HepG2 (cell line): ENCODE data around the gene UPF3A. TPM values are rescaled to one million over a fixed set of nuclear protein-coding genes. Genes with fewer than 3 reads are reported as not detected.

Experiments
- DPF2 ChIP-seq: sonication (generic); formaldehyde crosslinking; IDR thresholded peaks from 2 replicates; pipeline ENCODE4 v1.4.0; 2020; ENCODE audit warnings: mild to moderate bottlenecking, low read depth, missing genetic modification reagents, borderline replicate concordance
- ERF ChIP-seq: IDR thresholded peaks from 2 replicates; pipeline ENCODE4 v1.6.1; 2018; ENCODE audit warnings: missing biosample characterization, missing genetic modification reagents
- GABPA ChIP-seq, 2 experiments: IDR thresholded peaks; 2 replicates each; pipeline ENCODE4 v1.6.1; 2011 to 2016; ENCODE audit warnings: low read depth in 2 of 2, low read length in 1 of 2, missing biosample characterization in 1 of 2, missing genetic modification characterization in 1 of 2
- IRF2 ChIP-seq: IDR thresholded peaks from 2 replicates; pipeline ENCODE4 v1.6.1; 2018; ENCODE audit warnings: missing genetic modification reagents, missing compliant biosample characterization
- IRX3 ChIP-seq: sonication (generic); formaldehyde crosslinking; IDR thresholded peaks from 2 replicates; pipeline ENCODE4 v1.8.1; 2023; ENCODE audit warnings: mild to moderate bottlenecking, low read depth, missing genetic modification reagents, borderline replicate concordance
- MAFG ChIP-seq: sonication (generic); formaldehyde crosslinking; IDR thresholded peaks from 2 replicates; pipeline ENCODE4 v1.5.1; 2020; ENCODE audit warnings: mild to moderate bottlenecking, missing genetic modification reagents
- MXI1 ChIP-seq: IDR thresholded peaks from 3 replicates; pipeline ENCODE4 v1.6.1; 2012; ENCODE audit warnings: low read depth, low read length, inconsistent platforms, borderline replicate concordance
- NFYC ChIP-seq: IDR thresholded peaks from 2 replicates; pipeline ENCODE4 v1.6.1; 2016; ENCODE audit warnings: missing genetic modification reagents, missing compliant biosample characterization
- SCMH1 ChIP-seq: sonication (generic); formaldehyde crosslinking; IDR thresholded peaks from 2 replicates; pipeline ENCODE4 v1.9.0; 2021; ENCODE audit warnings: missing genetic modification reagents, mild to moderate bottlenecking, borderline replicate concordance
- SNAPC2 ChIP-seq: sonication (generic); formaldehyde crosslinking; IDR thresholded peaks from 2 replicates; pipeline ENCODE4 v1.8.1; 2022; ENCODE audit warnings: mild to moderate bottlenecking, missing genetic modification reagents
- ZNF468 ChIP-seq: sonication (generic); formaldehyde crosslinking; IDR thresholded peaks from 2 replicates; pipeline ENCODE4 v1.8.0; 2022; ENCODE audit warnings: mild to moderate bottlenecking, moderate library complexity, missing genetic modification reagents
- ZNF546 ChIP-seq: sonication (generic); formaldehyde crosslinking; conservative IDR thresholded peaks from 2 replicates; pipeline ENCODE4 v1.8.1; 2023; ENCODE audit warnings: mild to moderate bottlenecking, missing genetic modification reagents
- ZNF724P ChIP-seq: sonication (generic); formaldehyde crosslinking; IDR thresholded peaks from 2 replicates; pipeline ENCODE4 v1.8.0; 2022; ENCODE audit warnings: missing genetic modification reagents, borderline replicate concordance
- ZNF878 ChIP-seq: sonication (generic); formaldehyde crosslinking; IDR thresholded peaks from 2 replicates; pipeline ENCODE4 v1.8.1; 2023; ENCODE audit warnings: mild to moderate bottlenecking, missing genetic modification reagents, moderate library complexity
- polyA plus RNA-seq, 8 experiments: library from polyadenylated mRNA; depleted of rRNA in 3 of 8; stranded (reverse) in 7 of 8; unstranded in 1 of 8; fragments of >200 nt; fragmentation: Illumina TruSeq in 4 of 8; extraction: Trizol in 4 of 8; gene quantifications; 2 replicates each; pipeline versions ENCODE4 v1.2.1 to v1.2.3, GENCODE V29; 2011 to 2016; ENCODE audit warnings: low read depth in 4 of 8, missing spikeins in 1 of 8, mixed read lengths in 1 of 8; ENCODE audit not compliant: insufficient read depth in 1 of 8
- total RNA-seq, 5 experiments: library from RNA; depleted of rRNA; stranded (reverse); fragments of >200 nt; fragmentation: Illumina TruSeq; extraction: Trizol; gene quantifications; 2 replicates each; pipeline ENCODE4 v1.2.3, GENCODE V29; 2016; ENCODE audit warnings: low read depth in 1 of 5
- TF ChIP-seq, protein P1 (sequence below): sonication (generic); formaldehyde crosslinking; IDR thresholded peaks from 2 replicates; pipeline ENCODE4 v1.8.0; 2022; ENCODE audit warnings: missing genetic modification reagents, mild to moderate bottlenecking, inconsistent platforms, borderline replicate concordance
- TF ChIP-seq, protein P2 (sequence below): sonication (generic); formaldehyde crosslinking; IDR thresholded peaks from 2 replicates; pipeline ENCODE4 v1.5.0; 2020; ENCODE audit warnings: mild to moderate bottlenecking, missing genetic modification reagents
- TF ChIP-seq, protein P3 (sequence below): sonication (generic); formaldehyde crosslinking; IDR thresholded peaks from 2 replicates; pipeline ENCODE4 v1.4.0; 2020; ENCODE audit warnings: missing genetic modification reagents
- TF ChIP-seq, protein P4 (sequence below): sonication (generic); formaldehyde crosslinking; IDR thresholded peaks from 2 replicates; pipeline ENCODE4 v1.4.0; 2020; ENCODE audit warnings: mild to moderate bottlenecking, missing genetic modification reagents, borderline replicate concordance

UPF3A gene
- total and polyA plus RNA-seq, 2 of the 13 experiments (the other 11 are each of a cell fraction or from before 2014, with no cell fraction given), result 60.2 to 63.8 TPM

DNA sequence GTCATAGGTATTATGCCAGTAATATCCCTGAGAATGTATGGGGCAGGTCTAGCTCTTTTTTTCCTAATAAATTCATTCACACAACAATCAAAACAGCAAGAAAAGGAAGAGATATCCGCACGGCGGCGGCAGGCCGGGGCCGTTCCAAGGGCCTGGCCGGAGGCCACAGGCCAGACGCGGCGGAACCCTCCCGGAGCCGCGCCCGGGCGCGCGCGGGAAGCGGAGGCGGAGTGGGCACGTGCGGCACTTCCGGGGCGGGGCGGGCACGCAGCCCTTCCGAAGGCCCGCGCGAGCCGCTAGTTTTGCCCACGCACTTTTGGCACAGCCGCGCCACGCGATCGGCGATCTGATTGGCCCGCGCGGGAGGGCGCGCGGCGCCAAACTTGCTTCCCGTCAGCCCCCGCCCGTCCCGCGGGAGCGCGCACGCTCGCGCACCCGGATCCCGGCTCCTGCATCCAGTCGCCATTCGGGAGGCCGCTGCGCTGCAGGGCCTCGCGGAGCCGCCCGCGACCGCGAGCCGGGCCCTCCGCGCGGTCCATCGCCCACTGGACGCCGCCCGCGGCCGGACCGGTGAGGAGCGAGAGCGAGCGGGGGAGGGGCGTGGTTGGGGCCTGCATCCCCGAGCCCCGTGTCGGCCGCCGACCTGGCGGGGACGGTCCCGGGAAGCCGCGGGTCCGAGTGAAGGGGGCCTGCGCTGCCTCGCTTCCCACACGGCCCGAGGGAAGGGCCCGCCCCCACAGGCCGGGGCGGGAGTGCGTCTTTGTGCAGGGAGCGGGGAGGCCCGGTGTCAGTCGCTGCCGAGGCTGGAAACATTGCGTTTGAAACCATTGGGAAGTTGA, 32.9 kb downstream of the UPF3A start, which contains the start of gene CHAMP1 (continued):
- peak; percentile 96 for TF ChIP-seq ZNF724P (CRISPR knock-in tag)
- peak; percentile 99 for TF ChIP-seq ZNF878
- TF ChIP-seq, protein P1, sequence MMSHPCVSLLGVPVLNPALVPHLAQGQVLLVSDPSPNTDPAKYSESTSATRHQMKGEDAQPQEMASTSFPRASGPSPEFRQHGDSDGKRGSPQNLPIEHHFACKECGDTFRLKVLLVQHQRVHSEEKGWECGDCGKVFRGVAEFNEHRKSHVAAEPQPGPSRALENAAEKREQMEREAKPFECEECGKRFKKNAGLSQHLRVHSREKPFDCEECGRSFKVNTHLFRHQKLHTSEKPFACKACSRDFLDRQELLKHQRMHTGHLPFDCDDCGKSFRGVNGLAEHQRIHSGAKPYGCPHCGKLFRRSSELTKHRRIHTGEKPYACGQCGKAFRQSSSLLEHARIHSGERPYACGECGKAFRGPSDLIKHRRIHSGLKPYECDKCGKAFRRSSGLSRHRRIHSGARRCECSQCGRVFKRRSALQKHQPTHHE (CRISPR knock-in tag), result peak; percentile 47; the same call in 1 of the 2 replicates
- peak; percentile 82 for TF ChIP-seq GABPA (IDR thresholded peaks at IDR 0.05; ENCODE audit: low read depth, low read length)
- TF ChIP-seq GABPA (CRISPR knock-in tag; IDR thresholded peaks at IDR 0.05; ENCODE audit: low read depth), result peak; percentile 56
- no peak for TF ChIP-seq MAFG (CRISPR knock-in tag)
- peak; percentile 73 for TF ChIP-seq ERF (CRISPR knock-in tag)
- peak; percentile 62 for TF ChIP-seq SNAPC2
- peak; percentile 73; the same call in 1 of the 3 replicates for TF ChIP-seq MXI1
- peak; percentile 97 for TF ChIP-seq ZNF468 (CRISPR knock-in tag)
- TF ChIP-seq ZNF546, result peak; percentile 56
- no peak for TF ChIP-seq SCMH1 (CRISPR knock-in tag)
- TF ChIP-seq, protein P2, sequence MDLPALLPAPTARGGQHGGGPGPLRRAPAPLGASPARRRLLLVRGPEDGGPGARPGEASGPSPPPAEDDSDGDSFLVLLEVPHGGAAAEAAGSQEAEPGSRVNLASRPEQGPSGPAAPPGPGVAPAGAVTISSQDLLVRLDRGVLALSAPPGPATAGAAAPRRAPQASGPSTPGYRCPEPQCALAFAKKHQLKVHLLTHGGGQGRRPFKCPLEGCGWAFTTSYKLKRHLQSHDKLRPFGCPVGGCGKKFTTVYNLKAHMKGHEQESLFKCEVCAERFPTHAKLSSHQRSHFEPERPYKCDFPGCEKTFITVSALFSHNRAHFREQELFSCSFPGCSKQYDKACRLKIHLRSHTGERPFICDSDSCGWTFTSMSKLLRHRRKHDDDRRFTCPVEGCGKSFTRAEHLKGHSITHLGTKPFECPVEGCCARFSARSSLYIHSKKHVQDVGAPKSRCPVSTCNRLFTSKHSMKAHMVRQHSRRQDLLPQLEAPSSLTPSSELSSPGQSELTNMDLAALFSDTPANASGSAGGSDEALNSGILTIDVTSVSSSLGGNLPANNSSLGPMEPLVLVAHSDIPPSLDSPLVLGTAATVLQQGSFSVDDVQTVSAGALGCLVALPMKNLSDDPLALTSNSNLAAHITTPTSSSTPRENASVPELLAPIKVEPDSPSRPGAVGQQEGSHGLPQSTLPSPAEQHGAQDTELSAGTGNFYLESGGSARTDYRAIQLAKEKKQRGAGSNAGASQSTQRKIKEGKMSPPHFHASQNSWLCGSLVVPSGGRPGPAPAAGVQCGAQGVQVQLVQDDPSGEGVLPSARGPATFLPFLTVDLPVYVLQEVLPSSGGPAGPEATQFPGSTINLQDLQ (CRISPR knock-in tag), result peak; percentile 94
- TF ChIP-seq IRF2 (CRISPR knock-in tag), result peak; percentile 45; the same call in 1 of the 2 replicates
- peak; percentile 83 for TF ChIP-seq NFYC (CRISPR knock-in tag)
- TF ChIP-seq DPF2, result no peak
- TF ChIP-seq, protein P3, sequence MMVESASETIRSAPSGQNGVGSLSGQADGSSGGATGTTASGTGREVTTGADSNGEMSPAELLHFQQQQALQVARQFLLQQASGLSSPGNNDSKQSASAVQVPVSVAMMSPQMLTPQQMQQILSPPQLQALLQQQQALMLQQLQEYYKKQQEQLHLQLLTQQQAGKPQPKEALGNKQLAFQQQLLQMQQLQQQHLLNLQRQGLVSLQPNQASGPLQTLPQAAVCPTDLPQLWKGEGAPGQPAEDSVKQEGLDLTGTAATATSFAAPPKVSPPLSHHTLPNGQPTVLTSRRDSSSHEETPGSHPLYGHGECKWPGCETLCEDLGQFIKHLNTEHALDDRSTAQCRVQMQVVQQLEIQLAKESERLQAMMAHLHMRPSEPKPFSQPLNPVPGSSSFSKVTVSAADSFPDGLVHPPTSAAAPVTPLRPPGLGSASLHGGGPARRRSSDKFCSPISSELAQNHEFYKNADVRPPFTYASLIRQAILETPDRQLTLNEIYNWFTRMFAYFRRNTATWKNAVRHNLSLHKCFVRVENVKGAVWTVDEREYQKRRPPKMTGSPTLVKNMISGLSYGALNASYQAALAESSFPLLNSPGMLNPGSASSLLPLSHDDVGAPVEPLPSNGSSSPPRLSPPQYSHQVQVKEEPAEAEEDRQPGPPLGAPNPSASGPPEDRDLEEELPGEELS (CRISPR knock-in tag), result peak; percentile 37; the same call in 1 of the 2 replicates
- TF ChIP-seq IRX3 (CRISPR knock-in tag), result 0 out of 2 replicates have a peak, but pooled peaks have one; percentile 54
- TF ChIP-seq, protein P4, sequence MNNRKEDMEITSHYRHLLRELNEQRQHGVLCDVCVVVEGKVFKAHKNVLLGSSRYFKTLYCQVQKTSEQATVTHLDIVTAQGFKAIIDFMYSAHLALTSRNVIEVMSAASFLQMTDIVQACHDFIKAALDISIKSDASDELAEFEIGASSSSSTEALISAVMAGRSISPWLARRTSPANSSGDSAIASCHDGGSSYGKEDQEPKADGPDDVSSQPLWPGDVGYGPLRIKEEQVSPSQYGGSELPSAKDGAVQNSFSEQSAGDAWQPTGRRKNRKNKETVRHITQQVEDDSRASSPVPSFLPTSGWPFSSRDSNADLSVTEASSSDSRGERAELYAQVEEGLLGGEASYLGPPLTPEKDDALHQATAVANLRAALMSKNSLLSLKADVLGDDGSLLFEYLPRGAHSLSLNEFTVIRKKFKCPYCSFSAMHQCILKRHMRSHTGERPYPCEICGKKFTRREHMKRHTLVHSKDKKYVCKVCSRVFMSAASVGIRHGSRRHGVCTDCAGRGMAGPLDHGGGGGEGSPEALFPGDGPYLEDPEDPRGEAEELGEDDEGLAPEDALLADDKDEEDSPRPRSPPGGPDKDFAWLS, result no peak
